NCI-H2081 (cell line): ENCODE measurements around the gene CD79B.
"Not testable (repeated sequence)": the region's sequence is repeated elsewhere in the genome, so short reads cannot be mapped to it uniquely, and the experiment has no call there.

ENCODE experiments used
- DNase-seq, 2 experiments: peaks; one replicate each; lab custom pipeline; 2025; lab: John Stamatoyannopoulos, UW

CD79B gene

DNA sequence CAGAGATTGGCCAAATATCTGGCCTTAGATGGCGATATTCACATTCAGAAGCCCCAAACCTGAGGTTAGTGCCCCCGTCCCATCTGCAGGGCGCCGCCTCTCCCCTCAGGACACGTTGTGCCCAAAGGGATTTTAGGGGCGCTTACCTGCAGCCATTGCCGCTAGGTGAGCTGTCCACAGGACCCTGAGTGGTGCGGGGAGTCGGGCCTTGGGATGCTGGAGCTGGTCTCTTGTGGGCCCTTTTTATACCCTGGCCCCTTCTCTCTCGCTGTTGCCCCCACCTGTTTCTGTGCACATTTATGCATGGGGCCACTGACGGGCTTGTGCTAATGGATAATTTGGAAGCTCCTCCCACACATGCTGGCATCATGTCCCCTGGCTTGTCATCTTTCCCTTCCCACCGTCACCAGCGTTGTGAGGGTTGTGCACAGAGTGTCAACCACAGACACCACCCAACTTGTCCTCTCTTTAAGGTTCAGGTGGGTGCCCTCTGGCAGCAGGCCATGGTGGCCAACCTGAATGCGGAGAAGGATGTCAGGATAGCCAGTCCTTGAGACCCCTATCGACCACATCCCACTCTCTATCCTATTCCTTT is 21.0 kb downstream of the CD79B start, which contains the start of gene CSHL1:
Gene CSHL1, minus strand, starts transcription at position 218 of the 595 bp plus-strand sequence. Its CDS starts 62 bp downstream, at position 156.
- no peak for DNase-seq

GRCh38 chr17:63910096-63910495 is 22.0 kb downstream of the CD79B start:
- no peak for DNase-seq

DNA sequence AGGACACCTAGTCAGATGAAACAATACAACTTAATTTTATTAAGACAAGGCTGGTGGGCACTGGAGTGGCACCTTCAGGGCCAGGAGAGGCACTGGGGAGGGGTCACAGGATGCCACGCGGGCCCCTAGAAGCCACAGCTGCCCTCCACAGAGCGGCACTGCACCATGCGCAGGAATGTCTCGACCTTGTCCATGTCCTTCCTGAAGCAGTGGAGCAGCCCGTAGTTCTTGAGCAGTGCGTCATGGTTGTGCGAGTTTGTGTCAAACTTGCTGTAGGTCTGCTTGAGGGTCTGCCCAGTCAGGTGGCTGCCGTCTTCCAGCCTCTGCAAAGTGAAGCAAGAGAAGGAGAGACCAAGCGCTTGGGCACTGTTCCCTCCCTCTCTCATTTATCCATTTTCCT is 22.5 kb downstream of the CD79B start:
- DNase-seq: not testable (repeated sequence)

- peak; percentile 17 for DNase-seq
Measured at GRCh38 chr17:63907161-63907778, 24.9 kb downstream of the CD79B start.

DNA sequence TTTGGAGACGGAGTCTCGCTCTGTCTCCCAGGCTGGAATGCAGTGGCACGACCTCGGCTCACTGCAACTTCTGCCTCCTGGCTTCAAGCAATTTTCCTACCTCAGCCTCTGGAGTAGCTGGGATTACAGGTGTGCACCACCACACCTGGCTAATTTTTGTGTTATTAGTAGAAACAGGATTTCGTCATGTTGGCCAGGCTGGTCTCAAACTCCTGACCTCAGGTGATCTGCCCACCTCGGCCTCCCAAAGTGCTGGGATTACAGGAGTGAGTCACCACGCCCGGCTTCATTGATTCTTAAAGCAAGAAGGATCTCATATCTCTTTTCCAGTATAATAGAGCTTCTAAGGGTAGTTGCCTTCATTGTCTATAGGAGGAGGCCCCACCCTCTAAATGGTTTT is 27.3 kb downstream of the CD79B start:
- DNase-seq: not testable (repeated sequence)

DNA sequence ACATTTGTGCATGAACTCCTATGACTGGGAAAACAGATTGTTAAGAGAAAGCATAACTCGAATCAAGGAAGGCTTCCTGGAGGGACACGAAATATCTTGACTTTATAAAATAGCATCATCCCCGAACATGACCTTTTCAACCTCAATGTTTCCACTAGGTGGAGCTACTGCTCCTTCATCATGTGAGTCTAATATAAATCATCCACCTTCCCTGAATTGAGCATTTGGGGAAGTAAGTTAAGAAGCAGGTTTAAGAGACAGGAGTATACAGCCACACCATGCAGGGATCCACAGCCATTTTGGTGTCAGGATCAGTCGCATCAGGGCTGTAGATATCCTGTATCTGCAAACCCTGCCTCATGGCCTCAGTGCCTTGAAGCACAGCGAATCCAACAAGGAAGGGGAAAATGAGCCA is 28.3 kb downstream of the CD79B start:
- not testable (repeated sequence) for DNase-seq

DNA sequence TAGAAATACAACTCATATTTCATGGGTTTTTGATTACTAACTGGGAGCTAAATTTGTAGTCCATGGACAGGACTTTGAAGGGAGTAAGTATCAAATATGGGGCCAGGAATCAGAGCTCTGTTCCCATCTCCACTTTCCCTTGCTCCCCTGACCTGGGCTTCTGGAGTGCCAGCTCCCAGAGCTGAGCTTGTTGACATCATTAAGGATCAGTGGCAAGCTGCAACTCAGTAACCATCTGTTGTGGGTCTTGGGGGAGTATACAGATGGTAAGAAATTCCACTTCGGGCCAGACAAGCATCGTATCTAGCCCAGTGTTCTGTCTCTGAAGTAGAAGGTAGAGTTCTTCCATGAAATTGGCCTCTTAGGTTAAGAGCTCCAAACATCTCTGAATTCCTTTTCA is 30.2 kb downstream of the CD79B start:
- not testable (repeated sequence) for DNase-seq

- not testable (repeated sequence) for DNase-seq
Measured at GRCh38 chr17:63898899-63899798, 33.0 kb downstream of the CD79B start.

DNA sequence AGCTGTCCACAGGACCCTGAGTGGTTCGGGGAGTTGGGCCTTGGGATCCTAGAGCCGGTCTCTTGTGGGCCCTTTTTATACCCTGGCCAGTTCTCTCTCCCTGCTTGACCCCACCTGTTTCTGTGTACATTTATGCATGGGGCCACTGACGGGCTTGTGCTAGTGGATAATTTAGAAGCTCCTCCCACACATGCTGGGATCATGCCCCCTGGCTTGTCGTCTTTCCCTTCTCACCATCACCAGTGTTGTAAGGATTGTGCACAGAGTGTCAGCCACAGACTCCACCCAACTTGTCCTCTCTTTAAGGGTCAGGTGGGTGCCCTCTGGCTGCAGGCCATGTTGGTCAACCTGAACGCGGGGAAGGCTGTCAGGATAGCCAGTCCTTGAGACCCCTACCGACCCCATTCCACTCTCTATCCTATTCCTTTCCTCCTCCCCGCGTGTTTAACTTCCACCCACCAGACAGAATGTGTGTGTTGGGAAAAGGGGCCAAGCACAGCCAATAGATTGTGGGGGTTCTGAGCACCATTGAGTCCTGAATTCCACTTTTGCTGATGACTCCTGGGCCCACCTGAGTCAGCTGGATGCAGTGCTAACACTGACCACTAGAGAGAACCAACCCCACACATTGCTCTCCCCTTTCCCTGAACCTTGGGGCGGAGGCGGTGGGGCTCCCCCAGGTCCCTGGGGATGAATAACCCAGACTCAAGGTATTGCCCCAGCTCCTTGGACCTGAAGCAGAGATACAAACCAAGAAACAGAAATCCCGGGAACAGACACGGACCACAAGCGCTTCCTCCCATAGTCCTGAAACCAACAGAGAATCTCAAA is 35.4 kb downstream of the CD79B start, which contains the start of gene CSH1:
Gene CSH1, minus strand, starts transcription at position 51 of the 831 bp plus-strand sequence. CDS start 63 bp downstream, outside the sequence.
- not testable (repeated sequence) for DNase-seq

- not testable (repeated sequence) for DNase-seq
Measured at GRCh38 chr17:63894821-63895220, 37.3 kb downstream of the CD79B start.

DNA sequence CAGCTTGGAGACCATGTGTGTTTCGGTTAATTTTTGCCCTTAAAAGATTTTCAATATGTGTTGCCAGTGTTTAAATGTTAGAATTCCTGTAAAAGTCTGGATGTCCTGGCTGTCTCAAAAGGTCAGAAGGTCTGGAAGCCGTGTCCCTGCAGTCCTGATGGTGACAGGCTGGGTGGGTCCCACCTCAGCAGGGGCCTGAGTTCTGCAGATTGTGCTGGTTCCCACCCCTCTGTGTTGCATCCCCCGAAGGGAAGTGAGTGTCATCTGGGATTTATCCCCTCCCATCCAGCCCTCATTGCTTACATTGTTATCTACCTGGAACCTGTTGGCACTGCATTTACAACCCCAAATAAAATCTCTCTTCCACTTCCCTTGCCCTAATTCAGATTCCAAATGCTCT is 38.1 kb downstream of the CD79B start:
- not testable (repeated sequence) for DNase-seq

- not testable (repeated sequence) for DNase-seq
Measured at GRCh38 chr17:63892316-63893037, 39.7 kb downstream of the CD79B start.

- DNase-seq: peak; percentile 38 to 53
Measured at GRCh38 chr17:63889026-63889848, 42.9 kb downstream of the CD79B start.

- DNase-seq: not testable (repeated sequence)
Measured at GRCh38 chr17:63885119-63885518, 47.0 kb downstream of the CD79B start.

- DNase-seq: not testable (repeated sequence)
Measured at GRCh38 chr17:63882626-63883126, 49.5 kb downstream of the CD79B start.

DNA sequence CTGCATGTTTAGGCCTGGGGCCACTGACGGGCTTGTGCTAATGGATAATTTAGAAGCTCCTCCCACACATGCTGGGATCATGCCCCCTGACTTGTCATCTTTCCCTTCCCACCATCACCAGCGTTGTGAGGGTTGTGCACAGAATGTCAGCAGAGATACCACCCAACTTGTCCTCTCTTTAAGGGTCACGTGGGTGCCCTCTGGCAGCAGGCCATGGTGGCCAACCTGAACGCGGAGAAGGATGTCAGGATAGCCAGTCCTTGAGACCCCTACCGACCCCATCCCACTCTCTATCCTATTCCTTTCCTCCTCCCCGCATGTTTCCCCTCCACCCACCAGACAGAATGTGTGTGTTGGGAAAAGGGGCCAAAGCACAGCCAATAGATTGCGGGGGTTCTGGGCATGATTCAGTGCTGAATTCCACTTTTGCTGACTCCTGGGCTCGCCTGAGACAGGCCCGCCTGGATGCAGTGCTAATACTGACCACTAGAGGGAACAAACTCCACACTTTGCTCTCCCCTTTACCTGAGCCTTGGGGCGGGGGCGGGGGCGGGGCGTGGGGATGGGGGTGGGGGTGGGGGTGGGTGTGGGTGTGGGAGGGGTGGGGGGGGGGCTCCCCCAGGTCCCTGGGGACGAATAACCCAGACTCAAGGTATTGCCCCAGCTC is 50.1 kb downstream of the CD79B start, which contains the start of gene GH2:
Gene GH2, minus strand, starts transcription at position 10 of the 667 bp plus-strand sequence. CDS start 143 bp downstream, outside the sequence.
- peak; percentile 24 to 37 for DNase-seq

DNA sequence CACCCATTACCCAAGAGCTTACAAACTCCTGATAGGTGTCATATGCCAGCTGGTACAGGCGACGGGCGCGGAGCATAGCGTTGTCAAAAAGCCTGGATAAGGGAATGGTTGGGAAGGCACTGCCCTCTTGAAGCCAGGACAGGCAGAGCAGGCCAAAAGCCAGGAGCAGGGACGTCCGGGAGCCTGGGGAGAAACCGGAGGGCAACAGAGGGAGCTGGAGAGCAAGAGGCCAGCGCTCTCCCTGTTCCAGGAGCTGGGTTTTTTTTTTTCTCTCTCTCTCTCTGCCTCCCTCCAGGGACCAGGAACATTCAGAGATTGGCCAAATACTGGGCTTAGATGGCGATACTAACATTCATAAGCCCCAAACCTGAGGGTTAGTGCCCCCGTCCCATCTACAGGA is 50.8 kb downstream of the CD79B start:
- not testable (repeated sequence) for DNase-seq

DNA sequence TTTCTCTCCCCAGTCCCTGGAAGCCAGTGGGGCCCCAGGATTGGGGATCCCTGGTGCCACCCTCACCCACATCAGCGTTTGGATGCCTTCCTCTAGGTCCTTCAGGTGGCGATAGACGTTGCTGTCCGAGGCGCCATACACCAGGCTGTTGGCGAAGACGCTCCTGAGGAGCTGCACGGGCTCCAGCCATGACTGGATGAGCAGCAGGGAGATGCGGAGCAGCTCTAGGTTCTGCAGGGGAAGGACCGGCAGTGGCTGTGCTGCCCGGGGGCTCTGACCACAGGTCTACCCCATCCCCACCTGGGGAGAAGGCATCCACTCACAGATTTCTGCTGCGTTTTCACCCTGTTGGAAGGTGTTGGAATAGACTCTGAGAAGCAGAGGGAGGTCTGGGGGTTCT is 51.4 kb downstream of the CD79B start:
- DNase-seq: no peak
